HG03565 (cell line): Measurements from ENCODE around the gene SRSF10.
"Not testable (repeated sequence)": the region's sequence is repeated elsewhere in the genome, so short reads cannot be mapped to it uniquely, and the experiment has no call there.

ENCODE experiments used
- ATAC-seq: cut with Tn5 transposase; IDR thresholded peaks from one replicate; pipeline ENCODE4 v1.9.1; 2021; ENCODE audit warnings: mild to moderate bottlenecking, moderate library complexity; ENCODE audit not compliant: unreplicated experiment

The SRSF10 gene

DNA sequence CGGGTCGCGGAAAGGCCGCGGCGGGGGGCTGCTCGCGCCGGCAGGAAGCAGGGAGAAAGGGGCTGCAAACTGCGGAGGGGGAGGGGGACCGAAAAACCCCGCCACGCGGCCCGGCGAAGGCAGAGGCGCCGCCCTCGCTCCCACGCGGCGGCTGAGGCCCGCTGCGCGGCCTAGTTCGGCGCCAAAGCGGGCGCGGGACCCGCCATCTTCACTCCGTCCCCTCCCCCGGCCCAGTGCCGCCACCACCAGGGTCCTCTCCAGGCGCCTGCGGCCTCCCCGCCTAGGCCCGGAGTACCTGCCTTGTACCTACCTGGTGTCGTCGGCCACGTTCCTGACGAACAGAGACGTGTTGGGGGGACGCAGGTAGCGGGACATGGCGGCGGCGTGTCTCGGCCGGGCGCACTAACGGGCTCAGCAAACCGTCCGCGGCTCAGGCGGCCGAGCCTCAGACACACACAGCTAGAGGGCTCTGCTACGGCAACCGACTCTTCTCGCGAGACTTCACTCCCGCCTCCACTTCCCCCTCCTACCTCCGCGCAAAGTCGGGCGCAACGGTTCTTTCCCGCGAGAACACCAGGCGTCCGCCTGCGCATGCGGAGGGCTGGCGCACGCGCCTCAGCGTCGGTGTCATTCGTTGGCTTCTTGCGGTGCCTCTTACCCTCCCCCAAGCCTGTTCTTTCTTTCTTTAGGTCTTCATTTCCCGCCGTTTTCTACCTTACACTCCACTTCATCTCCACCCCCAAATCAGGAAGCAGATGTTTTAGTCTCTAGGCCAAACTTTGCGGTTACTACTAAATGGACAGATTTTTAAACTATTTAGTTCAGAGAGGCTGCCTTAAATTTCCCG lies at the start of gene SRSF10:
Gene SRSF10, minus strand, starts transcription at position 447 of the 847 bp plus-strand sequence. Its CDS starts 72 bp downstream, at position 375.
- ATAC-seq, result peak; percentile 68

DNA sequence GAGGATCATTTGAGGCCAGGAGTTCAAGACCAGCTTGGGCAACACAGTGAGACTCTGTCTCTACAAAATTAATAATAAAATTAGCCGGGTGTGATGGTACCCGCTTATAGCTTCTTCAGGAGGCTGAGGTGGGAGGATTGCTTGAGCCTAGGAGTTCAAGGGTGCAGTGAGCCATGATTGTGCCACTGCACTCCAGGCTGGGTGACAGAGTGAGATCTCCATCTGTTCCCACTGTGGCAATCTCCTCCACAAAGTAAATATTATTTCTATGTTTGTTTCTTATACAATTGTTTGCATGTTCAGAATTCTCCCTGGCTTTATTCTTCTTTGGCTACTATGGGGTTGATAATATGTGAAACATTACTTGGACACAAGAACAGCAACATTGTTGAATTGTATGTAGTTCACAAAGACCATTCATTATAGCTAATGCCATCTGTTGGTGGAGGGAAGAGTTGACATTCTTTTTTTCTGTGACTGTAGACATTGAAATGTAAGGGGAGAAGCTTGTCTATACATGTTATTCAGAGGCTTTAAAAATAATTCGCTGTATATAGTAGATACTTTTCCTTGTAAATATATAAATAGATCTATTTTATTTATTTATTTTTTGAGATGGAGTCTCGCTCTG lies 47.8 kb upstream of the SRSF10 start:
- ATAC-seq, result no peak

GRCh38 chr1:24022581-24023361 lies 42.6 kb upstream of the SRSF10 start:
- no peak for ATAC-seq

DNA sequence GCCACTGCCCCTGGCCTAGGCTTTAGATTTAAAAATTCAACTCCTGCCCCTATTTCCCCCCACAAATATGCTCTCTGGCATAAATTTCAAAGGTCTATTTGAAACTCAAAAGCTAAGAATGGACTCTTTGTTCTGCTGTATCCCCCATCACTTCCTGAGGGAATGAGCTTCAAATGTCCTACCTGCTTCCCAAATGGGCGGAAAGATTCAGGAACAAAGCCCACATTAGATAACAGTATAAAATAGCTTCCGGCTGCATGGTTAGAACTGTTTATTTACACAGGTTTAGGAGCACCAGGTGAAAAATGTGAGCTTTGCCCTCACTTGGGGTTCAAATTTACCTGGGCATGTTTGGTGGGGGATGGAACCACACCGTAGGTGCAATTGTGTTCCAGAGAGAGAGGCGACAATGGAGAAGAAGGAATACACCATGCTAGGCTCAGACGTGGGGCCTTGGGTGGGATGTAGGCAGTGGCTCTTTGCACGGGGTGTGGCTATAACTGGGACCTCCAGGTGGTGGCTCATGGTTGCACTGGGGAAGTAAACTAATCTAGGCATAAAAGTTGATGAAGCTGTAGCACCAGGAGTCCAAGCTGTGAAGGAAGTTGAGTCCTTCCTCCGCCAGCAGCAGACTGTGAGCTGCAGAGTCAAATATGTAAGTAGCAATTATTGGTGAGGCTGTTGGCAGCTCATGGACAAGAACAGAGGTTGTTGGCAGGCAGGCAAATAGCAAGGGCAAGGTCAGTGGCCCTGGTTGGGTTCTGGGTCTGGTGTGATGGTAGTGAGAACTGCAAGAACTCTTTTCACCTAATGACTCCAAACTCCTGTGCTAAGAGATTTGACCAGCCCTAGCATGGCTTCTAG lies 41.5 kb upstream of the SRSF10 start:
- ATAC-seq, result no peak

DNA sequence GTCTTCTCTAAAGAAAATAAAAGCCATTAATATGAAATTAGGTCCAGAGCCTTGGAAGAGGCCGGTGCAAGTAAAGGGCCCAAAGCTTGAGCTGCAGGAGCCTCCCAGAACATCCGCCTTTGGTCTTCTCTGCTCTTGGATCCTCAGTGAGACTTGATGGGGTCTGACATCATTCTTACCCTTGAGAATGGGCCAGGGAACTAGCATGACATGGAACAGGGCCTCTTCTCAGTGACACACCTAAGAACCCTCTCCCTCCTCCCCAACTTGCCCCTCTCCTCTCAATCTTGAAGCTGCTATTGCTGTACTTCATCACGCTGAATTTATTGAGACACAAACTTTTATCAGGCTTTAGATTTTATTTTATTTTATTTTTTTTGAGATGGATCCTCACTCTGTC lies 40.3 kb upstream of the SRSF10 start:
- no peak for ATAC-seq

- no peak for ATAC-seq
These were observed 39.9 kb upstream of the SRSF10 start for GRCh38 chr1:24020025-24020424.

DNA sequence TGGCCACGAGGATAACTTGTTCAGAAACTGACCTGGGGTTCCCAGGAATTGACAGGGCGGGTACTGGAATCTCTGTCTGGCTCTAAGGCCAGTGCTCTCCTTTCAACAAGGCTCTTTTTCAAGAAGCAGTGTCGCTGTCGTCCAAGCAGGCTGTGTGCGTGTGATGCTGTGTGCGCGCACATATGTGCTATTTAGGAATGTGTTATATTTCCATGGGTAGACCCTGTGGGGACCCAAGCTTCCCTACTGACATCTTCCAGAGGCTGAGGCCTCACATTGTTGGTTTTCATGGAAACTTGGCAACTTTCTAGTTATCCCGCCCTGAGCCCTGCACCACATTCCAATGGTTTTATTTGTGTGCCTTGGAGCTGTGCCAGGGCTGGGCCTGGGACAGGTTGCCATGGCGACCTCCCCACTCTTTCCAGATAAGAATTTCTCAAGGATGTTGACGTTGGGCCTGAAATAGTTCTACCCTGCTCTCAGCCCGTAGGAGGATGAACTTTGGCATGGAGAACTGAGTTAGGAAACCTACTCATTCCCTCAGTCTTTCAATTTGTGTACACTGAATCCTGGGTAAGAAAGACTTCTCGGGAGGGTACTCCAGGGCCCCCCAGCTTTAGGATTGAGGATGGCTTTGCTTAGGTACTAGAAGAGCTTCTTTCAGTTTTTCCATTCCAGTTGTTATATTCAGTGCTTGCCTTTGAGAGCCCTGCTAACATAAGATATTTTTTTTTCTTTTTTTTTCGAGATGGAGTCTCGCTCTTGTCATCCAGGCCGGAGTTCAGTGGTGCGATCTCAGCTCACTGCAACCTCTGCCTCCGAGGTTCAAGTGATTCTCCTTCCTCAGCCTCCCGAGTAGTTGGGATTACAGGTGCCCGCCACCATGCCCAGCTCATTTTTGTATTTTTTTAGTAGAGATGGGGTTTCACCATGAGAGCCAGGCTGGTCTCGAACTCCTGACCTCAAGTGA lies 38.8 kb upstream of the SRSF10 start:
- ATAC-seq, result no peak

DNA sequence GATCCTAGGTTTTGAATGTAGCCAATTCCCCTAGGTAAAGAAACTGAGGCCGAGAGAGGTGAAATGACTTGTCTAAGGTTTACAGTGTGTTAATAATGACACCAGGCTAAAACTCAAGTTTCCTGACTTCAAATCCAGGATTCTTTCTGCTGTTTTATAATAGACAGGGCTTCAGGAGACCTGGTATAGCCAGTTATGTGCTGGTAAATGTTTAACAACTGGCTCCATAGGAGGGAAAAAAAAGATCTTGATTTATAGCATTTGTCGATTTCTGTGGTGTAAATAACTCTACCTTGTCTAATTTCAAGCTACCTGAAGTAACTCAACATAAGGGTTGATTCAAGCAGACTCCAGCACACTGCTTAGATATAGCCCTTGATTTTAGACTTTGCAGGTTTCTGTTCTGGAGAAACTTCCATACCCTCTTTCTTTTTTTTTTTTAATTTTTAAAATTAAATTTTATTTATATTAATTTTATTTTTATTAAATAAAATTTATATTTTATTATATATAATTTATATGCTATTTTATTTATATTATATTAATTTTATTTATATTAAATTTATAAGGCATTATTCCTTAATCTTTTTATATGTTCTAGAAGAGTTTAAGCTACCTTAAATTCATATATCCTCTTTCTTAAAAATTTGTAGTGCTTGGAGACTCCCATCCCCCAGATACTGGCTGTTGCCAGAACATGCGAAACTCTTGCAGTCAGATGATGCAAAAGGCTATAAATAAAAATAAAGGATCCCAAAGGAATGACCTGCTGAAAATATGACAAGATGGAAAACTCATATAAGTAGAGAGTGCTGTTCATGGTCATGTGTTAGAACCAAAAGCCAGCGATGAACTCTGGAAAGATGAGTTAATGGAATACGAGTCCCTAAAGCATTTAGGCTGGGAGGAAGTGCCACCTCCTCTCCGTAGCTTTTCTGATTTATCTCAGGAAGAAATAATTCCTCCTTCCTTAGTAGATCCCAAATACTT lies 35.4 kb upstream of the SRSF10 start:
- no peak for ATAC-seq

GRCh38 chr1:24012878-24013277 lies 32.8 kb upstream of the SRSF10 start:
- ATAC-seq, result not testable (repeated sequence)

DNA sequence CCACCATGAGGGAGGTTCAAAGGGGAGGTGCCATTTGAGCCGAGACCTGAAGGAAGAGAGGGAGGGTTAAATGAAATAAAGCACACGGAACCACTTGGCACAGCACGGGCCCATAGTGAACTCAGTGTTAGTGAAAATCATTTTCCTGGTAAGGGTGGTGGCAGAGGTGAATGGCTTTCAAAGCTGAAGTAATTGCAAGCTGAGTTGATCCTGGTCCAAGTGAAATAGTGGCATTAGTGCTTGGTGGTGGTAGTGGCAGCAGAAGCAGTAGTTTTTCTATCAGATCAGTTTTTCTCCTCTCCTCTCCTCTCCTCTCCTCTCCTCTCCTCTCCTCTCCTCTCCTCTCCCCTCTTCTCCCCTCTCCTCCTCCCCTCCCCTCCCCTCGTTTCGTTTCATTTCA lies 30.5 kb upstream of the SRSF10 start:
- ATAC-seq, result no peak

DNA sequence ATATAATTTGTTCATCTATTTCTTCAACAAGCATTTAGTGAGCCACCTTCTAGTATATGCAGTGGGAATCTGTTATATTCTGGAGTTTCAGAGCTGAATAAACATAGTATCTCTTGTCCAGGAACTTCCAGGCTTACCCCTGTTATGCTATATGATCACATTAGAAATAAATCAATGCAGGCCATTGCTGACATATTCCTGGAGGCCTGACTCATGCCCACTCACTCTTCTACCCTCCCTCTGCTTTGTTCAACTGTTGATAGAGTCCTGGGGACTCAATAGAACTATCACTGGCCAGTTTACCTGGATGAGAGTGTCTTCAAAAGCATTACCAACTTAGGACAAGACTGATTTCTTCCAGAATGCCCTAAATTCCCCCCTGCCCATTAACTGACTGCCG lies 29.3 kb upstream of the SRSF10 start:
- ATAC-seq, result no peak

GRCh38 chr1:24008574-24009184 lies 28.6 kb upstream of the SRSF10 start:
- ATAC-seq, result not testable (repeated sequence)

GRCh38 chr1:24007079-24007478 lies 27.0 kb upstream of the SRSF10 start:
- ATAC-seq, result no peak

- no peak for ATAC-seq
These were observed 25.0 kb upstream of the SRSF10 start for GRCh38 chr1:24005163-24005562.

DNA sequence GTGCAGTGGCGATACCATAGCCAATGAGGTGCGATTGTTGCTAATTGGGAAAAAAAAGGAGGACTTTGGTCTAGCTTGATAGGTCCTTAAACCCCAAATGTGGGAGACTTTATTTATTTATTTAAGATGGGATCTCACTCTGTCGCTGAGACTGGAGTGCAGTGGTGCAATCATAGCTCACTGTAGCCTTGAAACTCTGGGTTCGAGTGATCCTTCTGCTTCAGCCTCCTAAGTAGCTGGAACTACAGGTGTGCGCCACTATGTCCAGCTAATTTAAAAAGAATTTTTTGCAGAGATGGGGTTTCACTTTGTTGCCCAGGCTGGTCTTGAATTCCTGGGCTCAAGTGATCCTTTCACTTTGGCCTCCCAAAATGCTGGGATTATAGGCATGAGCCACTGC lies 24.0 kb upstream of the SRSF10 start:
- ATAC-seq, result no peak

- no peak for ATAC-seq
These were observed 23.3 kb upstream of the SRSF10 start for GRCh38 chr1:24003331-24003972.

DNA sequence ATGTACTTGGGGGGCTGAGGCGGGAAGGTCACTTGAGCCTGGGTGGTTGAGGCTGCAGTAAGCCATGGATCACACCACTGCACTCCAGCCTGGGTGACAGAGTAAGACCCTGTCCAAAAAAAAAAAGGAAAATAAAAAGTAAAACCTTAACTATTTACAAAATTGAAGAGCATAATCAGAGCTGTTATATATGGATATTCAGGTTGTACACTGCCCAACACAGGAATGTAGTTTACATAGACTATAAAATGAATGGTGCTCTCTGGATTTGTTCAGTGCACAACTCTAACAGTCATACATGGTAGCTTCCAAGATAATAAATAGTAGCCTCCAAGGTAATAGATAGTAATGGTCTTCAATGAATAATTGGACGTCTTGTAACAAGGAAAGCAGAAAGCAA lies 22.6 kb upstream of the SRSF10 start:
- ATAC-seq, result no peak
